Measurements from ENCODE around the gene UACA. TPM values are rescaled to one million over a fixed set of nuclear protein-coding genes. Genes with fewer than 3 reads are reported as not detected.

Gene UACA
- total RNA-seq, 1 donor: 161 TPM

DNA sequence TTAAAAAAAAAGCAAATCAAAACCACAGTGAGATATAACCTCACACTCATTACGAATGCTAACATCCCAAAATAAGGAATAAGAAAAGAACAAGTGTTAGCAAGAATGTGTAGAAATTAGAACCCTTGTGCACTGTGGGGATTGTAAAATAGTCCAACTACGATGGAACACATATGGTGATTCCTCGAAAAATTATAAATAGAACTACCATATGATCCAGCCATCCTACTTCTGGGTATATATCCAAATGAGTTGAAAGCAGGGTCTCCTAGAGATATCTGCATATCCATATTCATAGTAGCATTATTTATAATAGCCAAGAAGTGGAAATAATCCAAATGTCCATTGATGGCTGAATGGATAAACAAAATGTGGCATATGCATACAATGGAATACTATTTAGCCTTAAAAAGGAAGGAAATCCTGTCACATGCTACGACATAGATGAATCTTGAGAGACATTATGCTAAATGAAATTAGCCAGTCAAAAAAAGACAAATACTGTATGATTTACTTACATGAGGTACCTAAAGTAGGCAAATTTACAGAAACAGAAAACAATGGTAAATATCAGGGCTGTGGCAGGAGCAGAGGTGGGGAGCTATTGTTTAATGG, 55.6 kb downstream of the UACA start:
- H2AFZ ChIP-seq (ENCODE audit: low read length): no peak overlapping the region
- no peaks in the 10 kb centered on the region for H3K36me3 ChIP-seq (ENCODE audit: insufficient read depth, low read length)
- peaks cover 48% of the 10 kb centered on the region for H4K20me1 ChIP-seq (ENCODE audit: insufficient read depth, low read length)
- peaks cover 97% of the 10 kb centered on the region for H3K79me2 ChIP-seq (ENCODE audit: insufficient read depth, low read length)
- no peak overlapping the region for H3K4me2 ChIP-seq (ENCODE audit: insufficient read depth, low read length)
- TF ChIP-seq, protein P1, sequence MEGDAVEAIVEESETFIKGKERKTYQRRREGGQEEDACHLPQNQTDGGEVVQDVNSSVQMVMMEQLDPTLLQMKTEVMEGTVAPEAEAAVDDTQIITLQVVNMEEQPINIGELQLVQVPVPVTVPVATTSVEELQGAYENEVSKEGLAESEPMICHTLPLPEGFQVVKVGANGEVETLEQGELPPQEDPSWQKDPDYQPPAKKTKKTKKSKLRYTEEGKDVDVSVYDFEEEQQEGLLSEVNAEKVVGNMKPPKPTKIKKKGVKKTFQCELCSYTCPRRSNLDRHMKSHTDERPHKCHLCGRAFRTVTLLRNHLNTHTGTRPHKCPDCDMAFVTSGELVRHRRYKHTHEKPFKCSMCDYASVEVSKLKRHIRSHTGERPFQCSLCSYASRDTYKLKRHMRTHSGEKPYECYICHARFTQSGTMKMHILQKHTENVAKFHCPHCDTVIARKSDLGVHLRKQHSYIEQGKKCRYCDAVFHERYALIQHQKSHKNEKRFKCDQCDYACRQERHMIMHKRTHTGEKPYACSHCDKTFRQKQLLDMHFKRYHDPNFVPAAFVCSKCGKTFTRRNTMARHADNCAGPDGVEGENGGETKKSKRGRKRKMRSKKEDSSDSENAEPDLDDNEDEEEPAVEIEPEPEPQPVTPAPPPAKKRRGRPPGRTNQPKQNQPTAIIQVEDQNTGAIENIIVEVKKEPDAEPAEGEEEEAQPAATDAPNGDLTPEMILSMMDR (IDR thresholded peaks at IDR 0.05; ENCODE audit: extremely low read depth, low read depth, low read length): no peak
- H3K27ac ChIP-seq (ENCODE audit: low read depth, low read length): no peak overlapping the region
- H3K9me3 ChIP-seq (ENCODE audit: low read depth, low read length): no peaks in the 10 kb centered on the region
- no peak for DNase-seq (ENCODE audit: insufficient read length, low spot score, missing footprints)
- peaks cover 16% of the 10 kb centered on the region for H3K4me1 ChIP-seq (ENCODE audit: insufficient read depth, low read length)
- H3K27me3 ChIP-seq (ENCODE audit: insufficient read depth, low read length): no peaks in the 10 kb centered on the region
- H3K4me3 ChIP-seq (ENCODE audit: insufficient read depth, low read length): no peak overlapping the region

DNA sequence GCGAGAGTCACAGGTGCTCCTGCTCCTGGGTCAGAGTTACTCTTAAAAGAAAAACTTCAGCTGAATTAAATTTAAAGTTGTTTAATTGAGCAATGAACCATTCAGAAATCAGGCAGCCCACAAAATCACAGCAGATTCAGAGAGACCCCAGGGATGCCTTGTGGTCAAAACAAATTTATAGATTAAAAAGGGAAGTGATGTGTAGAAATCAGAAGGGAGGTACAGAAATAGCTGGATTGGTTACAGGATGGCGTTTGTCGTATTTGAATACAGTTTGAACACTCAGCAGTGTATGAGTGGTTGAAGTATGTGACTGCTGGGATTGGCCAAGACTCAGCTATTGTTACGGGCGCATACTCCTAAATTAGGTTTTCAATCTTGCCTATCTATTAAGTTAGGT, 58.6 kb downstream of the UACA start:
- peaks cover 41% of the 10 kb centered on the region for H3K4me1 ChIP-seq (ENCODE audit: insufficient read depth, low read length)

DNA sequence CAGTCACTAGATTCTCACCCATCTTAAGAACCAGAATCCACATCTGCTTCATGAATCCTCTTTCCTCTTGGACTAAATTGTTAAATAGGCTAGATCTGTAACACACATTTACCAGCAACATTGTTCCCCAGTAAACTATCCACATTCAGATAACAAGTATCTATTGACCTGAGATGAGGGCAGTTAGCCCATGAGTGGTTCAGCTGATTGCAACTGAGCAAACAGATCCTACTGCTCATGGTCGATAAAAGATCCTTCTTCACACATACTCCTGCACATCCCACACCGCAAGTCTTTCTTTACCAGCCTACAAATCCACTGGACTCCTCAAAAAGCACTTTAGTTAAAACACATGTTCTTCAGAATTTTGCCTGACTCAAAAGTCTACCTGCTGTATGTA, 59.2 kb downstream of the UACA start:
- Histone ChIP-seq H3K4me3 (ENCODE audit: insufficient read depth, low read length) (no peak overlapping the region), H3K4me2 (ENCODE audit: insufficient read depth, low read length) (peak overlapping the region; percentile 69), H3K79me2 (ENCODE audit: insufficient read depth, low read length) (peaks cover 92% of the 10 kb centered on the region), H3K27ac (ENCODE audit: low read depth, low read length) (peak overlapping the region; percentile 65), H3K9me3 (ENCODE audit: low read depth, low read length) (no peaks in the 10 kb centered on the region), H3K27me3 (ENCODE audit: insufficient read depth, low read length) (no peaks in the 10 kb centered on the region), H4K20me1 (ENCODE audit: insufficient read depth, low read length) (peaks cover 29% of the 10 kb centered on the region), H3K4me1 (ENCODE audit: insufficient read depth, low read length) (peaks cover 47% of the 10 kb centered on the region), H3K36me3 (ENCODE audit: insufficient read depth, low read length) (no peaks in the 10 kb centered on the region), H2AFZ (ENCODE audit: low read length) (no peak overlapping the region)
- TF ChIP-seq, protein P1 (IDR thresholded peaks at IDR 0.05; ENCODE audit: extremely low read depth, low read depth, low read length): no peak
- no peak for DNase-seq (ENCODE audit: insufficient read length, low spot score, missing footprints)

More for the DNA sequence above, 58.6 kb downstream of the UACA start:
- H3K9me3 ChIP-seq (ENCODE audit: low read depth, low read length): no peaks in the 10 kb centered on the region
- H3K79me2 ChIP-seq (ENCODE audit: insufficient read depth, low read length): peaks cover 92% of the 10 kb centered on the region
- H4K20me1 ChIP-seq (ENCODE audit: insufficient read depth, low read length): peaks cover 29% of the 10 kb centered on the region
- no peak overlapping the region for H3K4me2 ChIP-seq (ENCODE audit: insufficient read depth, low read length)
- TF ChIP-seq, protein P1 (IDR thresholded peaks at IDR 0.05; ENCODE audit: extremely low read depth, low read depth, low read length): no peak
- DNase-seq (ENCODE audit: insufficient read length, low spot score, missing footprints): no peak
- no peaks in the 10 kb centered on the region for H3K36me3 ChIP-seq (ENCODE audit: insufficient read depth, low read length)
- H3K27me3 ChIP-seq (ENCODE audit: insufficient read depth, low read length): no peaks in the 10 kb centered on the region
- H3K4me3 ChIP-seq (ENCODE audit: insufficient read depth, low read length): no peak overlapping the region
- H2AFZ ChIP-seq (ENCODE audit: low read length): no peak overlapping the region
- H3K27ac ChIP-seq (ENCODE audit: low read depth, low read length): no peak overlapping the region

DNA sequence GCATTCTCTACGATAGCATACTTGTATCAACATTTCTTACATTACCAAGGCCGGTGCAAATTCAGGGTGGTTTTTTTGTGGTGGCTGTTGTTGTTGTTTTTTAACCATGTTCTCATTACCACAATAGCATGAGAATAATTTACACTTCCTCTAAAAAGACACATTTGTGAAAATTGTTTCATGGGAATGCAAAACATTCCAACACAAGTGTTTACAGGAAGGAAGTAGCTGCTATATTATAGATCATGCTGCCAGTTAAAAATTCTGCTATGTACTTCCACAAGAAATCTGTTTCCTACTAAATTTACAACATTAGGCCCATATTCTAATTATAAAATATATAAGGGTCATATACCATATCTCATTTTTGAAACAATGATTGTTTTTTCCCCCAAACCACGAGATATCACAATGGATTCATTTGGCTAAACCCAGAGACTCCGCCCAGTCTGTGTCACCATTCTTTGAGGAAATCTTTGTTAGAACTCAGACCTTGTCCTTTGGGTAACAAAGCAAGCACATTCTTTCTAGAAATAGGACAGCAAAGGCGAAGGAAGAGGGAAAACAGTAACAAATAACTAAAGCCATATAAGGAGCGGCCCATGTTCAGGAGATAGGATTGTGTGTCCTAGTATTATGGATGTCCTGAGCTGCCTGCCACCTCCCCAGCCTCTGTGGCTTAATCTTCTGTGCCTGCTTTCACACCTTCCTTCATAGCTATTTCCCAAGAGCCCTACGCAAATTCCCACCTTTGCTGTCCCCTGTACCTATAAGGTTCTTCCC, 60.1 kb downstream of the UACA start:
- DNase-seq (ENCODE audit: insufficient read length, low spot score, missing footprints): no peak
- Histone ChIP-seq H3K27me3 (ENCODE audit: insufficient read depth, low read length) (no peaks in the 10 kb centered on the region), H3K27ac (ENCODE audit: low read depth, low read length) (peak overlapping the region; percentile 65), H3K79me2 (ENCODE audit: insufficient read depth, low read length) (peaks cover 92% of the 10 kb centered on the region), H3K4me1 (ENCODE audit: insufficient read depth, low read length) (peaks cover 56% of the 10 kb centered on the region), H3K4me2 (ENCODE audit: insufficient read depth, low read length) (peak overlapping the region; percentile 69), H3K9me3 (ENCODE audit: low read depth, low read length) (no peaks in the 10 kb centered on the region), H3K4me3 (ENCODE audit: insufficient read depth, low read length) (peak overlapping the region; percentile 21), H2AFZ (ENCODE audit: low read length) (no peak overlapping the region), H3K36me3 (ENCODE audit: insufficient read depth, low read length) (no peaks in the 10 kb centered on the region), H4K20me1 (ENCODE audit: insufficient read depth, low read length) (peaks cover 23% of the 10 kb centered on the region)
- TF ChIP-seq, protein P1 (IDR thresholded peaks at IDR 0.05; ENCODE audit: extremely low read depth, low read depth, low read length): no peak
